Fibroblast of the conjunctiva (primary cell): ENCODE data around the gene PRKAG2.

Experiments used
- DNase-seq: peaks from one replicate; pipeline ENCODE4 v3.0.0-alpha.2; 2010; ENCODE audit warnings: low read depth

Gene PRKAG2

GRCh38 chr7:151866028-151866427 lies 10.9 kb downstream of the PRKAG2 start:
- no peak for DNase-seq

- no peak for DNase-seq
These were observed 11.7 kb downstream of the PRKAG2 start for GRCh38 chr7:151865070-151865670.

- no peak for DNase-seq
These were observed 12.4 kb downstream of the PRKAG2 start for GRCh38 chr7:151864561-151864960.

- DNase-seq, result no peak
These were observed 12.8 kb downstream of the PRKAG2 start for GRCh38 chr7:151864081-151864480.

- DNase-seq, result no peak
These were observed 13.4 kb downstream of the PRKAG2 start for GRCh38 chr7:151863386-151864079.

- no peak for DNase-seq
These were observed 14.1 kb downstream of the PRKAG2 start for GRCh38 chr7:151862606-151863381.

- no peak for DNase-seq
These were observed 15.0 kb downstream of the PRKAG2 start for GRCh38 chr7:151861881-151862280.

GRCh38 chr7:151860771-151861170 lies 16.1 kb downstream of the PRKAG2 start:
- DNase-seq, result no peak

- no peak for DNase-seq
These were observed 16.8 kb downstream of the PRKAG2 start for GRCh38 chr7:151859948-151860685.

- no peak for DNase-seq
These were observed 17.6 kb downstream of the PRKAG2 start for GRCh38 chr7:151859111-151859947.

- DNase-seq, result no peak
These were observed 18.5 kb downstream of the PRKAG2 start for GRCh38 chr7:151858456-151858855.

GRCh38 chr7:151857866-151858450 lies 19.0 kb downstream of the PRKAG2 start:
- DNase-seq, result no peak

GRCh38 chr7:151857412-151857811 lies 19.5 kb downstream of the PRKAG2 start:
- no peak for DNase-seq

- no peak for DNase-seq
These were observed 20.4 kb downstream of the PRKAG2 start for GRCh38 chr7:151856516-151856915.

- no peak for DNase-seq
These were observed 20.8 kb downstream of the PRKAG2 start for GRCh38 chr7:151856098-151856497.

- no peak for DNase-seq
These were observed 22.2 kb downstream of the PRKAG2 start for GRCh38 chr7:151854720-151855071.

- DNase-seq, result no peak
These were observed 22.8 kb downstream of the PRKAG2 start for GRCh38 chr7:151853896-151854719.

GRCh38 chr7:151852486-151853396 lies 24.2 kb downstream of the PRKAG2 start:
- no peak for DNase-seq

GRCh38 chr7:151851782-151852181 lies 25.1 kb downstream of the PRKAG2 start:
- DNase-seq, result no peak
